IPS-18c (cell line): ENCODE results near the gene HIPK4.
"Not testable (repeated sequence)": the region's sequence is repeated elsewhere in the genome, so short reads cannot be mapped to it uniquely, and the experiment has no call there.

ENCODE experiments used
- H3K4me3 ChIP-seq: 2 replicates; pipeline ENCODE4 v1.7.0; 2013; ENCODE audit warnings: low read depth, mild to moderate bottlenecking, low read length, moderate library complexity; ENCODE audit not compliant: insufficient read depth
- H3K9me3 ChIP-seq: one replicate; pipeline ENCODE4 v1.6.1; 2013; ENCODE audit warnings: mild to moderate bottlenecking, low read length, moderate library complexity; ENCODE audit not compliant: control insufficient read depth, insufficient read depth

The HIPK4 gene

GRCh38 chr19:40390084-40390742, at the start of gene HIPK4:
TSS of gene HIPK4 (minus strand) at chr19:40390181. CDS start at chr19:40389902, 279 bp downstream.
- Histone ChIP-seq H3K4me3 (no peak within 1 kb of the TSS), H3K9me3 (no peaks in the 10 kb centered on the region)

GRCh38 chr19:40438284-40438683, 48.3 kb upstream of the HIPK4 start:
- Histone ChIP-seq H3K4me3 (no peak overlapping the region), H3K9me3 (no peaks in the 10 kb centered on the region)

- H3K9me3 ChIP-seq = no peaks in the 10 kb centered on the region
- peak overlapping the region; percentile 47 for H3K4me3 ChIP-seq
These were observed 43.6 kb upstream of the HIPK4 start for GRCh38 chr19:40433391-40434216.

GRCh38 chr19:40432760-40433159, 42.8 kb upstream of the HIPK4 start:
- H3K9me3 ChIP-seq, H3K4me3 ChIP-seq: not testable (repeated sequence)

- H3K4me3 ChIP-seq = no peak overlapping the region
- no peaks in the 10 kb centered on the region for H3K9me3 ChIP-seq
These were observed 41.7 kb upstream of the HIPK4 start for GRCh38 chr19:40431698-40432097.

- H3K4me3 ChIP-seq, H3K9me3 ChIP-seq: not testable (repeated sequence)
These were observed 40.3 kb upstream of the HIPK4 start for GRCh38 chr19:40430242-40430641.

GRCh38 chr19:40428197-40428596, 38.2 kb upstream of the HIPK4 start:
- not testable (repeated sequence) for H3K4me3 ChIP-seq, H3K9me3 ChIP-seq

GRCh38 chr19:40425450-40426287, 35.7 kb upstream of the HIPK4 start, which contains the start of gene SERTAD1:
TSS of gene SERTAD1 (minus strand) at chr19:40425992. CDS start at chr19:40423546, 2,446 bp downstream.
- H3K4me3 ChIP-seq = peak within 1 kb of the TSS; percentile 83
- peaks cover 4% of the 10 kb centered on the region for H3K9me3 ChIP-seq

- peak overlapping the region; percentile 83 for H3K4me3 ChIP-seq
- peaks cover 4% of the 10 kb centered on the region for H3K9me3 ChIP-seq
These were observed 34.9 kb upstream of the HIPK4 start for GRCh38 chr19:40424637-40425449.

- H3K4me3 ChIP-seq = no peak overlapping the region
- H3K9me3 ChIP-seq = peaks cover 4% of the 10 kb centered on the region
These were observed 34.0 kb upstream of the HIPK4 start for GRCh38 chr19:40423938-40424337.

- Histone ChIP-seq H3K4me3 (no peak overlapping the region; the same call in 1 of the 2 replicates), H3K9me3 (peaks cover 4% of the 10 kb centered on the region)
These were observed 33.0 kb upstream of the HIPK4 start for GRCh38 chr19:40422748-40423566.

- no peak overlapping the region; the same call in 1 of the 2 replicates for H3K4me3 ChIP-seq
- H3K9me3 ChIP-seq = peaks cover 4% of the 10 kb centered on the region
These were observed 32.2 kb upstream of the HIPK4 start for GRCh38 chr19:40421993-40422747.

- peak overlapping the region; percentile 81 for H3K4me3 ChIP-seq
- no peaks in the 10 kb centered on the region for H3K9me3 ChIP-seq
These were observed 31.1 kb upstream of the HIPK4 start for GRCh38 chr19:40420766-40421765.

- H3K4me3 ChIP-seq = peak overlapping the region; percentile 81; the same call in 1 of the 2 replicates
These were observed 30.4 kb upstream of the HIPK4 start for GRCh38 chr19:40420451-40420765.

More at GRCh38 chr19:40420451-40420765, 30.4 kb upstream of the HIPK4 start:
- no peaks in the 10 kb centered on the region for H3K9me3 ChIP-seq
